GM19468 (cell line): ENCODE data around the gene FOXK1.

Source experiments
- ATAC-seq: cut with Tn5 transposase; IDR thresholded peaks from one replicate; pipeline ENCODE4 v1.9.1; 2021; ENCODE audit warnings: mild to moderate bottlenecking, moderate library complexity, moderate number of reproducible peaks; ENCODE audit not compliant: unreplicated experiment; ENCODE audit errors: extremely low read depth

FOXK1 gene

GRCh38 chr7:4809091-4809591 lies 127.0 kb downstream of the FOXK1 start:
- no peak for ATAC-seq

GRCh38 chr7:4809666-4810065 lies 127.6 kb downstream of the FOXK1 start:
- ATAC-seq: no peak

- no peak for ATAC-seq
Observed at GRCh38 chr7:4814433-4814832, 132.3 kb downstream of the FOXK1 start.

GRCh38 chr7:4815121-4815520 lies 133.0 kb downstream of the FOXK1 start:
- no peak for ATAC-seq

GRCh38 chr7:4815609-4816418 lies 133.7 kb downstream of the FOXK1 start:
- no peak for ATAC-seq

- ATAC-seq: no peak
Observed at GRCh38 chr7:4816419-4817080, 134.5 kb downstream of the FOXK1 start.

GRCh38 chr7:4817178-4817901 lies 135.2 kb downstream of the FOXK1 start:
- no peak for ATAC-seq

GRCh38 chr7:4818000-4818794 lies 136.1 kb downstream of the FOXK1 start:
- ATAC-seq: no peak

- ATAC-seq: no peak
Observed at GRCh38 chr7:4819560-4820404, 137.7 kb downstream of the FOXK1 start.

- no peak for ATAC-seq
Observed at GRCh38 chr7:4820405-4820966, 138.4 kb downstream of the FOXK1 start.
